Measurements from ENCODE around the gene HPCAL1.

DNA sequence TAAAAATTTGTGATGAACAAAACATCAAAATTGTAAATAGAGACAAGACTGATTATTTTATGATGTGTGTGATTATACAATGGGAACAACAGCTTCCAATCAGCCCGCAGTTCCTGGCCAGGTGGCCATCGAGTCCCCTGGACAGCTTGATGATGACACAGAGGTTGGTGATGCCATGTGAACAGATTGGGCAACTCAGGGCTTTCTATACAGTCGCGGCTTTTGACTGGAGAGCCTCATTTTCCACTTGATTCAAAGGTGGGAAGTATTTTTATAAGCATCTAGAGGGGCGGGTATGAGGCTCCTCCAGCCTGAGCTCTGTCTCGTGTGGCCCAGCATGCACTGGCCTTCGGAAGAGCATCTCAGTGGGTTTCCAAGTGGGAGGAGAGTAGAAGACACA, 14.9 kb upstream of the HPCAL1 start:
- TF ChIP-seq, protein P1, sequence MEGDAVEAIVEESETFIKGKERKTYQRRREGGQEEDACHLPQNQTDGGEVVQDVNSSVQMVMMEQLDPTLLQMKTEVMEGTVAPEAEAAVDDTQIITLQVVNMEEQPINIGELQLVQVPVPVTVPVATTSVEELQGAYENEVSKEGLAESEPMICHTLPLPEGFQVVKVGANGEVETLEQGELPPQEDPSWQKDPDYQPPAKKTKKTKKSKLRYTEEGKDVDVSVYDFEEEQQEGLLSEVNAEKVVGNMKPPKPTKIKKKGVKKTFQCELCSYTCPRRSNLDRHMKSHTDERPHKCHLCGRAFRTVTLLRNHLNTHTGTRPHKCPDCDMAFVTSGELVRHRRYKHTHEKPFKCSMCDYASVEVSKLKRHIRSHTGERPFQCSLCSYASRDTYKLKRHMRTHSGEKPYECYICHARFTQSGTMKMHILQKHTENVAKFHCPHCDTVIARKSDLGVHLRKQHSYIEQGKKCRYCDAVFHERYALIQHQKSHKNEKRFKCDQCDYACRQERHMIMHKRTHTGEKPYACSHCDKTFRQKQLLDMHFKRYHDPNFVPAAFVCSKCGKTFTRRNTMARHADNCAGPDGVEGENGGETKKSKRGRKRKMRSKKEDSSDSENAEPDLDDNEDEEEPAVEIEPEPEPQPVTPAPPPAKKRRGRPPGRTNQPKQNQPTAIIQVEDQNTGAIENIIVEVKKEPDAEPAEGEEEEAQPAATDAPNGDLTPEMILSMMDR (IDR thresholded peaks at IDR 0.05): no peak
- no peak for TF ChIP-seq POLR2A (IDR thresholded peaks at IDR 0.05)

All from lower leg skin (tissue), 3 donors.